ENCODE measurements around the gene CASS4.

CASS4 gene

GRCh38 chr20:56426026-56426425 lies 14.0 kb downstream of the CASS4 start:
- DNase-seq = no peak

- no peak for DNase-seq
Observed at GRCh38 chr20:56426926-56427325, 14.9 kb downstream of the CASS4 start.

- no peak for DNase-seq
Observed at GRCh38 chr20:56427797-56428196, 15.7 kb downstream of the CASS4 start.

GRCh38 chr20:56428410-56428809 lies 16.4 kb downstream of the CASS4 start:
- DNase-seq = no peak

GRCh38 chr20:56428881-56429280 lies 16.8 kb downstream of the CASS4 start:
- no peak for DNase-seq

GRCh38 chr20:56429502-56429901 lies 17.4 kb downstream of the CASS4 start:
- DNase-seq = peak; percentile 58

- DNase-seq = no peak
Observed at GRCh38 chr20:56429941-56430340, 17.9 kb downstream of the CASS4 start.

- no peak for DNase-seq
Observed at GRCh38 chr20:56430461-56430860, 18.4 kb downstream of the CASS4 start.

GRCh38 chr20:56430957-56431356 lies 18.9 kb downstream of the CASS4 start:
- no peak for DNase-seq

GRCh38 chr20:56431471-56431870 lies 19.4 kb downstream of the CASS4 start:
- no peak for DNase-seq

- no peak for DNase-seq
Observed at GRCh38 chr20:56433221-56433879, 21.3 kb downstream of the CASS4 start.

GRCh38 chr20:56433880-56434255 lies 21.8 kb downstream of the CASS4 start:
- no peak for DNase-seq

GRCh38 chr20:56437196-56437960 lies 25.3 kb downstream of the CASS4 start:
- no peak for DNase-seq

GRCh38 chr20:56438284-56438683 lies 26.2 kb downstream of the CASS4 start:
- DNase-seq = no peak

- no peak for DNase-seq
Observed at GRCh38 chr20:56439771-56440291, 27.8 kb downstream of the CASS4 start.

GRCh38 chr20:56440346-56441007 lies 28.4 kb downstream of the CASS4 start:
- peak; percentile 21 for DNase-seq

- no peak for DNase-seq
Observed at GRCh38 chr20:56442389-56443365, 30.6 kb downstream of the CASS4 start.

- DNase-seq = no peak
Observed at GRCh38 chr20:56443654-56444540, 31.8 kb downstream of the CASS4 start.

GRCh38 chr20:56445130-56445529 lies 33.1 kb downstream of the CASS4 start:
- DNase-seq = no peak

- no peak for DNase-seq
Observed at GRCh38 chr20:56445540-56445939, 33.5 kb downstream of the CASS4 start.

- no peak for DNase-seq
Observed at GRCh38 chr20:56447227-56447626, 35.2 kb downstream of the CASS4 start.

- DNase-seq = no peak
Observed at GRCh38 chr20:56449459-56449858, 37.4 kb downstream of the CASS4 start.
